Gastrocnemius medialis (tissue), 4 donors: Measurements from ENCODE around the gene ANKRD16.

Source experiments
- POLR2A ChIP-seq, 2 donors: fragments of 450-650 bp; IDR thresholded peaks; one replicate each; pipeline ENCODE4 v1.6.1; 2017; ENCODE audit warnings: antibody characterized with exemption in 2 of 2, mild to moderate bottlenecking in 2 of 2, moderate library complexity in 2 of 2
- TF ChIP-seq, protein P1 (sequence below), 5 experiments: fragments of 450-650 bp in 3 of 5; fragments of 200-600 bp in 2 of 5; sonication (generic) in 2 of 5; IDR thresholded peaks in 4 of 5; conservative IDR thresholded peaks in 1 of 5; 1 replicate in 4 of 5; 2 replicates in 1 of 5; pipeline ENCODE4 v1.5.1; 2016 to 2019; ENCODE audit warnings: antibody characterized with exemption in 5 of 5, mild to moderate bottlenecking in 3 of 5, moderate library complexity in 3 of 5

DNA sequence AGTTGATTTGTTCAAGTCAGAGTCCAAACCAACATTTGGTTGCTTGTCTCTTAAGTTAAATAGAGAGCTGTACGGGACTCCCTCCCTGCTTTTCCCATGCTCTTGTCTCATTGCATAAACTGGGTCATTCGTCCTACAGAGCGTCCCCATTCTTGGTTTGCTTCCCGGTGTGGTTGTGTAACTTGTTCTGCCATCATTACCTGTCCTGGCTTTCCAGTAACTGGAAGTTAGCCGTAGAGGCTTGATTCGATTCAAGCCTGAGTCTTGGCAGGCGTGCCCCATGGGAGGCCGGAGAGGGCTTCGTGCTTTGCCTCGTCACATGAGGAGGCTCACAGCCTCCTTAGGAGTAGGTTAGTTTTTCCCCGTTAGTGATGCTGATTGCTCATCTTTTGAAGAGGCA is 40.6 kb upstream of the ANKRD16 start:
- TF ChIP-seq, protein P1, sequence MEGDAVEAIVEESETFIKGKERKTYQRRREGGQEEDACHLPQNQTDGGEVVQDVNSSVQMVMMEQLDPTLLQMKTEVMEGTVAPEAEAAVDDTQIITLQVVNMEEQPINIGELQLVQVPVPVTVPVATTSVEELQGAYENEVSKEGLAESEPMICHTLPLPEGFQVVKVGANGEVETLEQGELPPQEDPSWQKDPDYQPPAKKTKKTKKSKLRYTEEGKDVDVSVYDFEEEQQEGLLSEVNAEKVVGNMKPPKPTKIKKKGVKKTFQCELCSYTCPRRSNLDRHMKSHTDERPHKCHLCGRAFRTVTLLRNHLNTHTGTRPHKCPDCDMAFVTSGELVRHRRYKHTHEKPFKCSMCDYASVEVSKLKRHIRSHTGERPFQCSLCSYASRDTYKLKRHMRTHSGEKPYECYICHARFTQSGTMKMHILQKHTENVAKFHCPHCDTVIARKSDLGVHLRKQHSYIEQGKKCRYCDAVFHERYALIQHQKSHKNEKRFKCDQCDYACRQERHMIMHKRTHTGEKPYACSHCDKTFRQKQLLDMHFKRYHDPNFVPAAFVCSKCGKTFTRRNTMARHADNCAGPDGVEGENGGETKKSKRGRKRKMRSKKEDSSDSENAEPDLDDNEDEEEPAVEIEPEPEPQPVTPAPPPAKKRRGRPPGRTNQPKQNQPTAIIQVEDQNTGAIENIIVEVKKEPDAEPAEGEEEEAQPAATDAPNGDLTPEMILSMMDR (IDR thresholded peaks at IDR 0.05 in 4 of 5, conservative IDR thresholded peaks at IDR 0.05 in 1 of 5), result no peak
- no peak for TF ChIP-seq POLR2A (IDR thresholded peaks at IDR 0.05)
